ENCODE results near the gene CTNNA3. TPM values are rescaled to one million over a fixed set of nuclear protein-coding genes. Genes with fewer than 3 reads are reported as not detected.

Gene CTNNA3
- total RNA-seq, 3 donors from 2014 or later, result not detected

GRCh38 chr10:66940965-66941364, 755.0 kb downstream of the CTNNA3 start:
- H3K9me3 Mint-ChIP-seq, result no peaks in the 10 kb centered on the region
- no peak for ATAC-seq
- H3K36me3 Mint-ChIP-seq (ENCODE audit: insufficient read depth), result no peaks in the 10 kb centered on the region
- DNase-seq, result no peak
- no peak overlapping the region for H3K4me3 Mint-ChIP-seq
- H3K4me1 Mint-ChIP-seq (ENCODE audit: low read depth), result no peaks in the 10 kb centered on the region
- H3K27me3 Mint-ChIP-seq (ENCODE audit: low read depth), result no peaks in the 10 kb centered on the region

GRCh38 chr10:66934711-66935110, 761.3 kb downstream of the CTNNA3 start:
- Mint-ChIP-seq H3K27me3 (ENCODE audit: low read depth) (peaks cover 6% of the 10 kb centered on the region), H3K9me3 (no peaks in the 10 kb centered on the region), H3K4me3 (no peak overlapping the region), H3K36me3 (ENCODE audit: insufficient read depth) (no peaks in the 10 kb centered on the region), H3K4me1 (ENCODE audit: low read depth) (no peaks in the 10 kb centered on the region)
- no peak for ATAC-seq
- no peak for DNase-seq

- H3K4me1 Mint-ChIP-seq (ENCODE audit: low read depth), result no peaks in the 10 kb centered on the region
- no peaks in the 10 kb centered on the region for H3K36me3 Mint-ChIP-seq (ENCODE audit: insufficient read depth)
- DNase-seq (no peak), ATAC-seq (no peak)
- H3K27me3 Mint-ChIP-seq (ENCODE audit: low read depth), result peaks cover 30% of the 10 kb centered on the region
- H3K9me3 Mint-ChIP-seq, result no peaks in the 10 kb centered on the region
- H3K4me3 Mint-ChIP-seq, result no peak overlapping the region
These were observed 764.0 kb downstream of the CTNNA3 start for GRCh38 chr10:66931949-66932343.

GRCh38 chr10:66931340-66931948, 764.6 kb downstream of the CTNNA3 start:
- Mint-ChIP-seq H3K4me3 (no peak overlapping the region), H3K9me3 (no peaks in the 10 kb centered on the region), H3K4me1 (ENCODE audit: low read depth) (no peaks in the 10 kb centered on the region), H3K36me3 (ENCODE audit: insufficient read depth) (no peaks in the 10 kb centered on the region), H3K27me3 (ENCODE audit: low read depth) (peaks cover 33% of the 10 kb centered on the region)
- DNase-seq (no peak), ATAC-seq (peak in 1 of 2 donors; percentile 40)

GRCh38 chr10:66929375-66929774, 766.6 kb downstream of the CTNNA3 start:
- ATAC-seq, result no peak
- no peaks in the 10 kb centered on the region for H3K4me1 Mint-ChIP-seq (ENCODE audit: low read depth)
- peaks cover 40% of the 10 kb centered on the region for H3K27me3 Mint-ChIP-seq (ENCODE audit: low read depth)
- H3K36me3 Mint-ChIP-seq (ENCODE audit: insufficient read depth), result no peaks in the 10 kb centered on the region
- no peak overlapping the region for H3K4me3 Mint-ChIP-seq
- DNase-seq, result no peak
- H3K9me3 Mint-ChIP-seq, result no peaks in the 10 kb centered on the region

DNA sequence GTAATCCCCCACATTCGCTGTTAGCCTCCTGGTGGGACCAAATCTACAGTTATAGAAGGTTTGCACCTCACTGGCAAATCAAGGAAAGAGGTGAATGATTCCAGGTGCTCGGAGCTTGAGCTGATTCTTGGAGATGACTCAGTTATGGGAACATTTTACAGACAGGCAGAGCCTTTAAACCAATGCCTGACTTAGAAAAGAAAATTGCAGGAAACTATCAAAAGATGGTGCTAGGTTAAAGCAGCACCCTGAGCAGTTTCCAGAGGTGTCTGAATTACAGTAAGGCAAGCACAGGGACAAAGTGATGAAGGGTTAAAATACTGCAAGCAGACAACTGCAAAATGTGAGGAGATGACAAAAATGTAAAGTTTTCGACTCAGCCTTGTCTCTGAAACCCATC, 767.2 kb downstream of the CTNNA3 start:
- Mint-ChIP-seq H3K27me3 (ENCODE audit: low read depth) (peaks cover 40% of the 10 kb centered on the region), H3K4me1 (ENCODE audit: low read depth) (no peaks in the 10 kb centered on the region), H3K36me3 (ENCODE audit: insufficient read depth) (no peaks in the 10 kb centered on the region), H3K9me3 (no peaks in the 10 kb centered on the region), H3K4me3 (no peak overlapping the region)
- ATAC-seq (no peak), DNase-seq (no peak)

GRCh38 chr10:66927971-66928770, 767.8 kb downstream of the CTNNA3 start:
- DNase-seq (no peak), ATAC-seq (no peak)
- Mint-ChIP-seq H3K4me1 (ENCODE audit: low read depth) (no peaks in the 10 kb centered on the region), H3K36me3 (ENCODE audit: insufficient read depth) (no peaks in the 10 kb centered on the region), H3K4me3 (no peak overlapping the region), H3K27me3 (ENCODE audit: low read depth) (peaks cover 40% of the 10 kb centered on the region), H3K9me3 (no peaks in the 10 kb centered on the region)

DNA sequence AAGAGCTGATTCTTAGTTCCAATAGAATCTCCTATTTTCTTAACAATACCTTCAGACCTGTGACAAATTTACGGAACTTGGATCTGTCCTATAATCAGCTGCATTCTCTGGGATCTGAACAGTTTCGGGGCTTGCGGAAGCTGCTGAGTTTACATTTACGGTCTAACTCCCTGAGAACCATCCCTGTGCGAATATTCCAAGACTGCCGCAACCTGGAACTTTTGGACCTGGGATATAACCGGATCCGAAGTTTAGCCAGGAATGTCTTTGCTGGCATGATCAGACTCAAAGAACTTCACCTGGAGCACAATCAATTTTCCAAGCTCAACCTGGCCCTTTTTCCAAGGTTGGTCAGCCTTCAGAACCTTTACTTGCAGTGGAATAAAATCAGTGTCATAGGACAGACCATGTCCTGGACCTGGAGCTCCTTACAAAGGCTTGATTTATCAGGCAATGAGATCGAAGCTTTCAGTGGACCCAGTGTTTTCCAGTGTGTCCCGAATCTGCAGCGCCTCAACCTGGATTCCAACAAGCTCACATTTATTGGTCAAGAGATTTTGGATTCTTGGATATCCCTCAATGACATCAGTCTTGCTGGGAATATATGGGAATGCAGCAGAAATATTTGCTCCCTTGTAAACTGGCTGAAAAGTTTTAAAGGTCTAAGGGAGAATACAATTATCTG, 768.6 kb downstream of the CTNNA3 start:
- ATAC-seq (no peak), DNase-seq (no peak)
- no peaks in the 10 kb centered on the region for H3K4me1 Mint-ChIP-seq (ENCODE audit: low read depth)
- H3K4me3 Mint-ChIP-seq, result no peak overlapping the region
- H3K9me3 Mint-ChIP-seq, result no peaks in the 10 kb centered on the region
- H3K36me3 Mint-ChIP-seq (ENCODE audit: insufficient read depth), result no peaks in the 10 kb centered on the region
- H3K27me3 Mint-ChIP-seq (ENCODE audit: low read depth), result peaks cover 40% of the 10 kb centered on the region

GRCh38 chr10:66926841-66927240, 769.2 kb downstream of the CTNNA3 start:
- Mint-ChIP-seq H3K4me1 (ENCODE audit: low read depth) (no peaks in the 10 kb centered on the region), H3K9me3 (no peaks in the 10 kb centered on the region), H3K4me3 (no peak overlapping the region), H3K36me3 (ENCODE audit: insufficient read depth) (no peaks in the 10 kb centered on the region), H3K27me3 (ENCODE audit: low read depth) (peaks cover 38% of the 10 kb centered on the region)
- DNase-seq, result no peak
- ATAC-seq, result no peak

DNA sequence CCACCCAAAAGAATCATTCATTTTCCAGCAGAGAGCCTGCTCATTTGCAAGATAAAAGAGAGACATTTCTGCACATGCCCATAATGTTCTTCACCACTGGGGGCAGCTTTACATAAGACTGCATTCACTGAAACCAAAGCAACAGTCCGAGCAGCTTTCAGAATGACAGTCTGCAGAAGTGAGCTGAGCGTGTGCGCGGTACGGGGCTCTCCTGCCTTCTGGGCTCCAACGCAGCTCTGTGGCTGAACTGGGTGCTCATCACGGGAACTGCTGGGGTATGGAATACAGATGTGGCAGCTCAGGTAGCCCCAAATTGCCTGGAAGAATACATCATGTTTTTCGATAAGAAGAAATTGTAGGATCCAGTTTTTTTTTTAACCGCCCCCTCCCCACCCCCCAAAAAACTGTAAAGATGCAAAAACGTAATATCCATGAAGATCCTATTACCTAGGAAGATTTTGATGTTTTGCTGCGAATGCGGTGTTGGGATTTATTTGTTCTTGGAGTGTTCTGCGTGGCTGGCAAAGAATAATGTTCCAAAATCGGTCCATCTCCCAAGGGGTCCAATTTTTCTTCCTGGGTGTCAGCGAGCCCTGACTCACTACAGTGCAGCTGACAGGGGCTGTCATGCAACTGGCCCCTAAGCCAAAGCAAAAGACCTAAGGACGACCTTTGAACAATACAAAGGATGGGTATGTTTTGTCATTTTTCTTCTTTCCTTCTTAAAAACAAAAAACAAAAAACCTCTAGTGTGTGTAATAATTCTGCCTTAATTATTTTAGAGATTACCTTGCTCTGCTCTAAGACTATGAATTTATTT, 769.9 kb downstream of the CTNNA3 start, which contains the start of gene LRRTM3:
Gene LRRTM3, plus strand, starts transcription at position 141 of the 820 bp plus-strand sequence.
- ATAC-seq, result peak; percentile 46 to 84
- no peaks in the 10 kb centered on the region for H3K36me3 Mint-ChIP-seq (ENCODE audit: insufficient read depth)
- DNase-seq, result no peak

GRCh38 chr10:66925373-66925772, 770.6 kb downstream of the CTNNA3 start:
- H3K4me1 Mint-ChIP-seq (ENCODE audit: low read depth), result no peaks in the 10 kb centered on the region
- H3K9me3 Mint-ChIP-seq, result peaks cover 5% of the 10 kb centered on the region
- H3K4me3 Mint-ChIP-seq, result no peak overlapping the region
- ATAC-seq (no peak), DNase-seq (no peak)
- no peaks in the 10 kb centered on the region for H3K36me3 Mint-ChIP-seq (ENCODE audit: insufficient read depth)
- H3K27me3 Mint-ChIP-seq (ENCODE audit: low read depth), result peaks cover 36% of the 10 kb centered on the region

More for the DNA sequence above, 769.9 kb downstream of the CTNNA3 start, which contains the start of gene LRRTM3:
- no peak within 1 kb of the TSS for H3K4me3 Mint-ChIP-seq
- H3K4me1 Mint-ChIP-seq (ENCODE audit: low read depth), result no peaks in the 10 kb centered on the region
- H3K27me3 Mint-ChIP-seq (ENCODE audit: low read depth), result peaks cover 36% of the 10 kb centered on the region
- peaks cover 4% of the 10 kb centered on the region for H3K9me3 Mint-ChIP-seq

DNA sequence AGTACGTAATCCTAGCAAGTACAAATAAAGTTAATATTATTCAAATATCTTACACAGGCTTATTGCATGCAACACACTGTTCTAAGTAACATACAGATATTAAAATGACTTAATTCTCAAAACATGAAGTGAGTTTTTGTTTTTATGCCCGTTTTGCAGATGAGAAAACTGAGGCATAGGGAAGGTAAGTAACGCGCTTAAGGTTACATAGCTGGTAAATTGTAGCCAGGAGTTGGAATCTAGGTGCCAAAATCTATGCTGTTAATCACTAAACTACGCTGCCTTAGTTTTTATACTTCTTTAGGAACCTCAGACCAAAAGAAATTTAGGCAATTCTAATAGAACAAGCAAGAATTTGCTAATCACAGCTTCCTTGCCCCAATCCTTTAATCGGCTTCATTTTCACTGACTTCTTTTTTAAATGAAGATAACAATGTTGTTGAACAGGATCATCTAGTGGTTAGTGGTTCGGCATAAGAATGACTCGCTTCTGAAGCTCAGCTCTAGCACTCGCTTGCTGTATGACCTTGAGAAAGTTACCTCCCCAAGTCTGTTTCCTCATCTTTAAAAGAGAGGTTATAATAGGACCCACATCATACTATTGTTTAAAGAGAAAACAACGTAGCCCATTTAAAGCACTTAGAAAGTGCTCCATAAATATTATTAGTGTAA, 771.2 kb downstream of the CTNNA3 start:
- ATAC-seq (no peak), DNase-seq (no peak)
- Mint-ChIP-seq H3K9me3 (peaks cover 5% of the 10 kb centered on the region), H3K27me3 (ENCODE audit: low read depth) (peaks cover 35% of the 10 kb centered on the region), H3K4me1 (ENCODE audit: low read depth) (no peaks in the 10 kb centered on the region), H3K36me3 (ENCODE audit: insufficient read depth) (no peaks in the 10 kb centered on the region), H3K4me3 (no peak overlapping the region)

DNA sequence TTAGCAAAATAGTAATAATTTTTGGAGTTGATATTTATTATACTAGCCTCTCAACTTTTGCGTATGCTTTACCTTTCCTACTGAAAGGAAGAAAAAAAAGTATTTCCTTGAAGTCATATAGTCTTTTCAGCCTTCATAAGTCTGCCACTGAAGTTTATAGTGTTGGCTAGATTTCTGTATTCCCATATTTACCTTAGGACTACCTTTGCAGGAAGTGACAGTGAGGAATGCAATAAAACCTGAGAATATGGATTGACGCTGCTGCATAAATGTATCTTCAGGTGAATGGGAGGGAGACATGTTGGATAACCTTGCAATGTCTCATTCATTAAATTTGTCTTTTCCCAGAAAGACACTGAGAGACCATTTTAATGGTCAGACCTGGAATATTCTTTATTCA, 776.7 kb downstream of the CTNNA3 start:
- no peaks in the 10 kb centered on the region for H3K36me3 Mint-ChIP-seq (ENCODE audit: insufficient read depth)
- H3K27me3 Mint-ChIP-seq (ENCODE audit: low read depth), result no peaks in the 10 kb centered on the region
- peaks cover 5% of the 10 kb centered on the region for H3K9me3 Mint-ChIP-seq
- H3K4me3 Mint-ChIP-seq, result no peak overlapping the region
- no peaks in the 10 kb centered on the region for H3K4me1 Mint-ChIP-seq (ENCODE audit: low read depth)
- ATAC-seq (no peak), DNase-seq (no peak)

Measured in activated T-cell treated with anti-CD3 and anti-CD28 coated beads, Interleukin-2, amount 50 U/mL, for 4 hours (primary cell).